K562 (cell line): ENCODE measurements around the gene CCDC15. TPM values are rescaled to one million over a fixed set of nuclear protein-coding genes. Genes with fewer than 3 reads are reported as not detected.

Experiments
- BCLAF1 ChIP-seq, 2 experiments: fragments of 450-650 bp in 1 of 2; IDR thresholded peaks; 2 replicates each; pipeline ENCODE4 v1.6.1; 2011 to 2017; ENCODE audit warnings: low read depth in 2 of 2, antibody characterized with exemption in 1 of 2, borderline replicate concordance in 1 of 2, low read length in 1 of 2, mild to moderate bottlenecking in 1 of 2, mixed read lengths in 1 of 2; ENCODE audit not compliant: control insufficient read depth in 1 of 2
- DLX4 ChIP-seq: fragments of 250-450 bp; sonication (Bioruptor Pico); IDR thresholded peaks from 2 replicates; pipeline ENCODE4 v1.6.1; 2021; ENCODE audit warnings: mild to moderate bottlenecking
- GATA2 ChIP-seq: sonication (generic); formaldehyde crosslinking; IDR thresholded peaks from 2 replicates; pipeline ENCODE4 v1.4.0; 2020; ENCODE audit warnings: mild to moderate bottlenecking, missing genetic modification reagents
- GATAD2A ChIP-seq: fragments of 450-650 bp; IDR thresholded peaks from 2 replicates; pipeline ENCODE4 v1.6.1; 2017
- MTA1 ChIP-seq: fragments of 450-650 bp; IDR thresholded peaks from 2 replicates; pipeline ENCODE4 v1.6.1; 2017; ENCODE audit warnings: borderline replicate concordance
- NBN ChIP-seq: fragments of 450-650 bp; IDR thresholded peaks from 2 replicates; pipeline ENCODE4 v1.6.1; 2016; ENCODE audit warnings: low read depth, mild to moderate bottlenecking
- NFIC ChIP-seq: fragments of 450-650 bp; IDR thresholded peaks from 2 replicates; pipeline ENCODE4 v1.6.1; 2017; ENCODE audit warnings: mild to moderate bottlenecking, inconsistent platforms
- SOX6 ChIP-seq: fragments of 450-650 bp; IDR thresholded peaks from 2 replicates; pipeline ENCODE4 v1.6.1; 2014; ENCODE audit warnings: mild to moderate bottlenecking
- TAF1 ChIP-seq: IDR thresholded peaks from 2 replicates; pipeline ENCODE4 v1.6.1; 2011; ENCODE audit warnings: mild to moderate bottlenecking, low read length, moderate library complexity; ENCODE audit not compliant: insufficient read depth, control insufficient read depth, severe bottlenecking; ENCODE audit errors: extremely low read depth
- TAF7 ChIP-seq: fragments of 450-650 bp; IDR thresholded peaks from 2 replicates; pipeline ENCODE4 v1.6.1; 2016; ENCODE audit warnings: missing genetic modification characterization, missing compliant biosample characterization
- YY1 ChIP-seq, 3 experiments: IDR thresholded peaks; 2 replicates each; pipeline ENCODE4 v1.6.1; 2011; ENCODE audit warnings: low read length in 2 of 3, mild to moderate bottlenecking in 2 of 3, moderate library complexity in 2 of 3, borderline replicate concordance in 1 of 3, control low read depth in 1 of 3, low read depth in 1 of 3; ENCODE audit not compliant: insufficient read depth in 3 of 3, insufficient replicate concordance in 2 of 3, control insufficient read depth in 1 of 3, insufficient read length in 1 of 3; ENCODE audit errors: extremely low read depth in 1 of 3
- ZBTB40 ChIP-seq, 2 experiments: fragments of 450-650 bp in 1 of 2; sonication (generic) in 1 of 2; formaldehyde crosslinking in 1 of 2; IDR thresholded peaks; 2 replicates each; pipeline versions ENCODE4 v1.7.1 to v1.9.0; 2016 to 2022; ENCODE audit warnings: inconsistent platforms in 1 of 2, mild to moderate bottlenecking in 1 of 2, missing genetic modification reagents in 1 of 2
- ZNF316 ChIP-seq: fragments of 450-650 bp; IDR thresholded peaks from 2 replicates; pipeline ENCODE4 v1.6.1; 2016
- polyA plus RNA-seq, 8 experiments: library from polyadenylated mRNA; depleted of rRNA in 4 of 8; stranded (reverse) in 5 of 8; unstranded in 3 of 8; fragments of >200 nt; fragmentation: Nextera tagmentation in 2 of 8; fragmentation: Illumina TruSeq in 1 of 8; extraction: Ambion mirVana in 2 of 8; extraction: Trizol in 1 of 8; gene quantifications; 2 replicates each; pipeline versions ENCODE4 v1.2.1 to v1.2.3, GENCODE V29; 2011 to 2014; ENCODE audit warnings: inconsistent platforms in 1 of 8, missing spikeins in 1 of 8
- total RNA-seq, 7 experiments: library from RNA; depleted of rRNA in 6 of 7; stranded (reverse); fragments of >200 nt in 6 of 7; fragmentation: Illumina TruSeq in 2 of 7; extraction: Trizol in 2 of 7; gene quantifications; 2 replicates each; pipeline versions ENCODE4 v1.2.1 to v1.2.3, GENCODE V29; 2011 to 2021; ENCODE audit warnings: low replicate concordance in 1 of 7

CCDC15 gene
- total and polyA plus RNA-seq, 9 of the 15 experiments (the other 6 are each of a cell fraction or from before 2014, with no cell fraction given): 1.9 to 9.2 (median 3.9) TPM

- TF ChIP-seq ZBTB40 (IDR thresholded peaks at IDR 0.05) (peak; percentile 48; the same call in 1 of the 2 replicates), ZBTB40 (CRISPR knock-in tag; IDR thresholded peaks at IDR 0.05) (no peak), GATA2 (CRISPR knock-in tag) (no peak), YY1 (IDR thresholded peaks at IDR 0.05; ENCODE audit: borderline replicate concordance in 1 of 3, control insufficient read depth in 1 of 3, extremely low read depth in 1 of 3, insufficient read depth in 3 of 3, insufficient read length in 1 of 3, insufficient replicate concordance in 2 of 3, low read depth in 1 of 3, low read length in 2 of 3) (peak in 1 of 3 experiments; percentile 30), MTA1 (peak; percentile 73), ZNF316 (no peak), TAF1 (peak; percentile 47), GATAD2A (peak; percentile 40; the same call in 1 of the 2 replicates), NFIC (peak; percentile 15; the same call in 1 of the 2 replicates), NBN (no peak), DLX4 (CRISPR knock-in tag) (no peak), SOX6 (peak; percentile 35; the same call in 1 of the 2 replicates), TAF7 (0 out of 2 replicates have a peak, but pooled peaks have one; percentile 5), BCLAF1 (IDR thresholded peaks at IDR 0.05; ENCODE audit: borderline replicate concordance in 1 of 2, control insufficient read depth in 1 of 2, low read depth in 2 of 2, low read length in 1 of 2) (no peak)
Observed at GRCh38 chr11:125070699-125071254, 116.8 kb downstream of the CCDC15 start (continued).
